NCI-H526 (cell line): ENCODE results near the gene RBCK1.
"Not testable (repeated sequence)": the region's sequence is repeated elsewhere in the genome, so short reads cannot be mapped to it uniquely, and the experiment has no call there.

Source experiments
- DNase-seq, 2 experiments: peaks; one replicate each; lab custom pipeline; 2025; lab: John Stamatoyannopoulos, UW

RBCK1 gene

GRCh38 chr20:407953-408842 is at the start of gene RBCK1:
TSS of gene RBCK1 (plus strand) at chr20:408299. CDS start at chr20:408758, 459 bp downstream.
- DNase-seq, result peak; percentile 74 to 90

- no peak for DNase-seq
These were observed 49.1 kb upstream of the RBCK1 start for GRCh38 chr20:358891-359555.

DNA sequence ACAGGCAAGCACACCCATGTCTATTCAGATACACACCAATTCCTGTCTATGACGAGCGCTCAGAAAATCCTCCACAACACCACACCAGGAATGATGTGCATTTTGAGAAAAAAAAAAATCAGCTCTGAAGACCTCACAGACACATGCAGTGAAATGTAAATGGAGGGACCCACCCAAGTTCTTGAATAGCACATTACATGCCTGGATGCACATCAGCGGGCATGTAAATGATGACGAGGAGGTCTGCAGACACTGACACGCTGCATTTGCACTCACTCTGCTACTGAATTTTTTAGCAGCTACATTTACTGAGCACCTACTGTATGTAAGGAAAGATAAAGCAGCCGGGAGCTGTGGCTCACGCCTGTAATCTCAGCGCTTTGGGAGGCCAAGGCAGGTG is 46.5 kb upstream of the RBCK1 start:
- peak; percentile 79 to 88 for DNase-seq

DNA sequence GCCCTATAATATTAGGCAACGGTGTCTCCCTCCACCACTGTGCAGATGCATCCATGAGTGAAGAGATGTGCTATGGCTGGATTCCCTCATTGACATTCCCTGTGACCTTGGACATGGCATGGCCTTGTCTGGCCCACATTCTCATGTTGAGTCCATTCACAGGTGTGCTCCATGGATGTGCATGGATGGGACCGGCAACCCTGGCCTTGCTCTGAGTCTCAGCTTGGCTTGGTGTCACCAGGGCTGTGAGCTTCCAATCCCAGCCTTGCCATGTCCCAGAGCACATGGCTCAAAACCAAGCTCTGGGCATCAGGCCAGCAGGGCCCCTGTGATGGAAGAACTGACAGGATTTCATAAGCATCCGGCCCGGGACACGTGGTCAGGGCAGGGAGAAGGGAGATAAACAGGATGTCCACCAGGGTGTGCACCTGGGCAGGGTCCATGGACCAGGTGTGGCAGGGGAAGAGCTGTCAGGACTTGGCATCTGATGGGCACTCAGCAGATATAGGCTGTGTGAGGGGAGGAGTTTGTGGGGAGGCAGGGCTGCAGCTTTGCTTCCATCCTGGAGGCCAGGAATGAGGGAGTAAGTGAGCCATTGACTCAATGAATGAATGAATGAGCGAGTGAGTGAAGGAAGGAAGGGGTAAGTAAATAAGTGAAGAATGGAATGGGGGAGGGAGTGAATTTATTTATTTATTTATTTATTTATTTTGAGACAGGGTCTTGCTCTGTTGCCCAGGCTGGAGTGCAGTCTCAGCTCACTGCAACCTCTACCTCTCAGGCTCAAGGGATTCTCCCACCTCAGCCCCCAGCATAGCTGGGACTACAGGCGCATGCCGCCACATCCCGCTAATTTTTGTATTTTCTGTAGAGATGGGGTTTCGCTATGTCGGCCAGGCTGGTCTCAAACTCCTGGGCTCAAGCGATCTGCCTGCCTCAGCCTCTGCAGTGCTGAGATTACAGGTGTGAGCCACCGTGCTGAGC is 45.5 kb upstream of the RBCK1 start:
- peak; percentile 83 to 91 for DNase-seq

DNA sequence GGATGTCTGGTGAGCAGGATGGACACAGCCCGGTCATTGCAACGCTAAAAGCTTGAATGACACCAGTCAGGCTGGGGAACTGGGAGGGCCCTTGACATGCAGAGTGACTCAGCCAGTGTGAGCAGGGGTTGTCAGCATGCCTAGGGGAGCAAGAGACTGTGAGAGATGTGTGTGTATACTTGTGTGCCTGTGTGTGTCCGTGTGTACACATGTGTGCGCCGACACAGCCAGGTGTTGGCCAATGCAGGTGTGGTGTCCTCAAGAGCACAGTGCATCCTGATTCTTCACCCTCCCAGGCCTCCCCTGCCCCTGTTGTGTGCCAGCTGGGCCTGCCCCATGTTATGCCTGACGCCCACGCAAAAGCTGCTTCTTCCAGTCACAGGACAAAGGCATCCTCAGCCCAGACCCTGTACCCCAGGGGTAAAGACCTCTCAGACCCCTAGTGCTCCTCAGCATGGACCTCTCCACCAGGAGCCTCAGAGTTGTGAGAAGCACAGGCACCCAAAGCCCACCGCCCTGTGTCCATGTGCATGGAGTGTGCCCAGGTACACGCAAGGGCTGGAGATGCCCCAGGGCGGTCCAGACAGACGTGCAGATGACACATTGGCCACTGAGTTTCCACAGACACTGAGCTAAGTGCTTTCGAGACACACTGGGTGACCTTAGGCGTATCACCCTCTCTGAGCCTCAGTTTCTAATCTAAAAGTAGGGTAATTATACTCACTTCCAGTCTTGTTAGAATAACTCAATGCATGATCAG is 44.6 kb upstream of the RBCK1 start:
- DNase-seq, result no peak

DNA sequence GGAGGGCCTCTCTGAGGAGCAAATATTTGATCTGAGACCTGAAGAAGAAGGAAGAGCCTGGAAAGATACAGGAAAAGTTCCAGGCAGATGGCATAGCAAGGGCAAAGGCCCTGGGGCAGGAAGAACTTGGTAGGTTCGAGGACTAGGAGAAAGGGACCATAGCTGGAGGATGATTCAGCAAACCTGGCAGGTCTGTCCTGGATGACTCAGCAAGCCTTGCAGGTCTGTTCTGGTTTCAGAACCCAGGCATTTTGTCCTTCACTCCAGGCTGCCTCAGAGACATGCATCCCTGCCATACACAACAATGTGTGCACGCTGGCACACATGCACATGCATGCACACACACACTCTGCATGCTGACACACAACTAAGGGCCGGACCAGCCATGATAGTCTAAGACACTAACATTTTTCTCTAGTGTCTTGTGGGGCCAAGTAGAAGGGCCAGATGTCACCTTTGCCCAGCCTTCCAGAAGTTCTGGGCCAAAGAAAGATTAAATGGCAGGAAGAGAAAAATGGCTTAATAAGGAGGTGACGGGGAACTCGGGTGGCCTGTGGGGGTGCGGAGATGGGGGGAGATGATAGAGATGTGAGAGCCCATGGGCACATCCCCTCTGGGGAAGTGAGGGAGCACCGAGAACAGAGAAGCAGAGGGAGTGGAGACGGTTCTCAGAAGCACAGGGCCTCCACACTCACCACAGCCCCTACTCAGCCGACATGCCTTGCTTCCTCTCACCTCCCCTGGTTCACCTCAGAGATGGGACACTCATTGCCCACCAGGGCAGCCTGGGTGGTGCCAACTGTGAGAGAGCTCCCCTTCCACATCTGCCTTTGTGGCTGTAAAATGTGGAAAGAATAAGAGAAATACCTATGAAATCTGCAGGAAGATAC is 42.9 kb upstream of the RBCK1 start:
- no peak for DNase-seq

- DNase-seq, result no peak
These were observed 41.9 kb upstream of the RBCK1 start for GRCh38 chr20:366041-366718.

DNA sequence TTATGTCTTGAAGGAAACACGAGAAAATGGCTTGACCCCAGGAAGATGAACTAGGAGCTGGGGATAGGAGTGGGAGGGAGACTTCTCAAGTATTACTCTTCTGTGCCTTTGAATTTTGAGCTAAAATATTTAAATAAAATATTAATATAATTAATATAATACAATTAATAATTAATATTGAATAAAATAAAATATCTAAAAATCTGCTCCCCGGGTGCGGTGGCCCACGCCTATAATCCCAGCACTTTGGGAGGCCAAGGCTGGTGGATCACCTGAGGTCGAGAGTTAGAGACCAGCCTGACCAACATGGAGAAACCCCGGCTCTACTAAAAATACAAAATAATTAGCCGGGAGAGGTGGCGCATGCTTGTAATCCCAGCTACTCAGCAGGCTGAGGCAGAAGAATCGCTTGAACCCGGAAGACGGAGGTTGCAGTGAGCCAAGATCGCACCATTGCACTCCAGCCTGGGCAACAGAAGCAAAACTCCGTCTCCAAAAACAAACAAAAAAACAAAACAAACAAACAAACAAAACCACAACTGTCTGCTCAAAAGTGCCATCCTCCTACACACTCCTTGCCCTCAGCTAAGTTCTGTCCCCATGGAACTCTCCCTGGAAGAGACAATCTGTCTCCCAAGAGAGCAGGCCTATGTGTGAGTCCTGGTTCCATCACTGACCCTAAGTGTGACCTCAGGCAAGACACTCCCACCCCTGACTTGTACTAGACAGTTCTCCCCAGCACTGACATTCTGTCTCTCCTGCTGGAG is 41.2 kb upstream of the RBCK1 start:
- no peak for DNase-seq

GRCh38 chr20:367486-367887 is 40.6 kb upstream of the RBCK1 start:
- no peak for DNase-seq

GRCh38 chr20:368915-369314 is 39.2 kb upstream of the RBCK1 start:
- DNase-seq, result no peak

- DNase-seq, result peak; percentile 43 to 62
These were observed 37.9 kb upstream of the RBCK1 start for GRCh38 chr20:370151-370600.

GRCh38 chr20:370977-371754 is 36.9 kb upstream of the RBCK1 start:
- peak in 1 of 2 experiments; percentile 44 for DNase-seq

- DNase-seq, result no peak
These were observed 36.1 kb upstream of the RBCK1 start for GRCh38 chr20:371755-372542.

DNA sequence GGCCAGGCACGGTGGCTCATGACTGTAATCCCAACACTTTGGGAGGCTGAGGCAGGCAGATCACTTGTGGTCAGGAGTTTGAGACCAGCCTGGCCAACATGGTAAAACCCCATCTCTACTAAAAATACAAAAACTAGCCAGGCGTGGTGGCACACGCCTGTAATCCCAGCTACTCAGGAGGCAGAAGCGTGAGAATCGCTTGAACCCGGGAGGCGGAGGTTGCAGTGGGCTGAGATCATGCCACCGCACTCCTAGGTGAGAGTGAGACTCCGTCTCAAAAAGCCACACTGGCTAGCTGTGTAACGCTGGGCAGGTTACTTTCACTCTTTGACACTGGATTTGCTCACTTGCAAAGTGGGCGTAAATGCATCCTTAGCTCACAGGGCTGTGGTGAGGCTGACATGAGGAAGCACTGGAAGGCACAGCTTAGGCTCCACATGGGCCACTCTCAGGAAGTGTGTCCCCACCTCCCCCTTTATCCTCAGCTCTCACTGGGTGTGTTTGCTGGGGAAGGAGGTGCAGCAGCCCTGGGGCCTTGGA is 35.5 kb upstream of the RBCK1 start:
- not testable (repeated sequence) for DNase-seq

GRCh38 chr20:373171-373890 is 34.8 kb upstream of the RBCK1 start:
- DNase-seq, result no peak

DNA sequence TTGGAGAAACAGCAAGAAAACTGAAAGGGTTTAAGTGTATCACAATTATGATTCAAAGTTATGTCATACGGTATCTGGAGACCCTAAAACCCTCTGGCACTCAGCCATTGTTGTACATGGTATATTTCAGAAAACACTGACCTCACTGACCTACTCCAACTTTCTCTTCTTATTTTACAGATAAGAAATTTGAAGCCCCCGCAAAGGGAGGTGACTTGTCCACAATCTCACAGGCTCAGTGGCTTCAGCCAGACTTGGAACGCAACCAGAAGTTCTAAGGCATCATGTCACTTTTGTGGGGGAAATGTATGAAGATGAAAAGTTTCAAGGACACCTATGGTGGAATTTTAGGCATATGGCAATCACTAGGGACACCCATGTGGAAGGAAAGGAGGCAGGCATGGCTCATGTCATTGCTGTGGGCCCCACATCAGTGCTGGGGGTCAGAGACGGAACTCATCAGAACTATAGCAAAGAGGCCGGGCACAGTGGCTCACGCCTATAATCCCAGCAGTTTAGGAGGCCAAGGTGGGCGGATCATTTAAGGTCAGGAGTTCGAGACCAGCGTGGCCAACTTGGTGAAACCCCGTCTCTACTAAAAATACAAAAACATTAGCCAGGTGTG is 32.7 kb upstream of the RBCK1 start:
- no peak for DNase-seq
